H1 (cell line): Measurements from ENCODE around the gene RB1. TPM values are rescaled to one million over a fixed set of nuclear protein-coding genes. Genes with fewer than 3 reads are reported as not detected.

ENCODE experiments used
- CTCF ChIA-PET: fragments of 300-600 bp; sonication (Branson Sonifier 250); formaldehyde crosslinking; loops from one replicate; lab custom pipeline; 2021; ENCODE audit not compliant: partially characterized antibody; lab: Charles Lee
- POLR2A ChIA-PET: fragments of 300-600 bp; sonication (Branson Sonifier 250); formaldehyde crosslinking; loops from one replicate; lab custom pipeline; 2021; ENCODE audit warnings: inconsistent platforms; ENCODE audit not compliant: partially characterized antibody; lab: Charles Lee
- DNase-seq, 2 experiments: peaks; one replicate each; pipeline versions ENCODE4 v3.0.0 to v3.0.0-alpha.2; 2010 to 2022; ENCODE audit warnings: low spot score in 2 of 2, low read depth in 1 of 2, mixed read lengths in 1 of 2
- FAIRE-seq: peaks from 2 replicates; lab custom pipeline; 2011; peaks lifted over from hg19 to GRCh38; lab: Jason Lieb, UNC
- H2AFZ ChIP-seq: 2 replicates; pipeline ENCODE4 v1.8.1; 2012; ENCODE audit warnings: low read length, inconsistent platforms
- H2AK5ac ChIP-seq: 2 replicates; pipeline ENCODE4 v1.6.1; 2013; ENCODE audit warnings: low read depth, low read length
- H2BK120ac ChIP-seq: replicated peaks from 2 replicates; pipeline ENCODE3; 2013; ENCODE audit warnings: low read depth, low read length, inconsistent platforms
- H2BK12ac ChIP-seq: 2 replicates; pipeline ENCODE4 v1.6.1; 2013; ENCODE audit warnings: low read depth, low read length
- H2BK15ac ChIP-seq: 2 replicates; pipeline ENCODE4 v1.6.1; 2013; ENCODE audit warnings: low read length
- H2BK20ac ChIP-seq: 2 replicates; pipeline ENCODE4 v1.6.1; 2013; ENCODE audit warnings: low read length
- H2BK5ac ChIP-seq: 2 replicates; pipeline ENCODE4 v1.6.1; 2013; ENCODE audit warnings: low read depth, low read length
- H3K14ac ChIP-seq: 2 replicates; pipeline ENCODE4 v1.6.1; 2013; ENCODE audit warnings: inconsistent platforms; ENCODE audit not compliant: insufficient read length
- H3K18ac ChIP-seq: 2 replicates; pipeline ENCODE4 v1.6.1; 2013; ENCODE audit warnings: low read length; ENCODE audit errors: extremely low read depth
- H3K23ac ChIP-seq: 2 replicates; pipeline ENCODE4 v1.6.1; 2013; ENCODE audit warnings: inconsistent platforms; ENCODE audit not compliant: insufficient read length
- H3K23me2 ChIP-seq: 2 replicates; pipeline ENCODE4 v1.6.1; 2013; ENCODE audit warnings: low read depth, low read length
- H3K27ac ChIP-seq: 2 replicates; pipeline ENCODE4 v1.6.1; 2011; ENCODE audit warnings: low read depth, low read length, inconsistent platforms
- H3K27me3 ChIP-seq, 4 experiments: replicated peaks in 1 of 4; 1 replicate in 1 of 4; 2 replicates in 3 of 4; pipeline versions ENCODE4 v1.6.1 to v1.8.1; 2011 to 2013; ENCODE audit warnings: low read length in 3 of 4, mild to moderate bottlenecking in 3 of 4, inconsistent platforms in 2 of 4, mixed read lengths in 2 of 4, moderate library complexity in 1 of 4; ENCODE audit not compliant: control insufficient read depth in 3 of 4, insufficient read depth in 3 of 4; ENCODE audit errors: extremely low read depth in 1 of 4
- H3K36me3 ChIP-seq, 4 experiments: 2 replicates each; pipeline versions ENCODE4 v1.6.1 to v1.8.1; 2011 to 2013; ENCODE audit warnings: mild to moderate bottlenecking in 4 of 4, low read length in 3 of 4, moderate library complexity in 2 of 4, control low read depth in 1 of 4, inconsistent platforms in 1 of 4; ENCODE audit not compliant: insufficient read depth in 4 of 4, control insufficient read depth in 2 of 4
- H3K4ac ChIP-seq: replicated peaks from 2 replicates; pipeline ENCODE3; 2013; ENCODE audit warnings: low read length, low read depth, mixed read lengths, inconsistent platforms; ENCODE audit not compliant: insufficient read length
- H3K4me1 ChIP-seq, 4 experiments: replicated peaks in 1 of 4; 1 replicate in 1 of 4; 2 replicates in 3 of 4; pipeline versions ENCODE4 v1.6.1 to v1.8.1; 2011 to 2013; ENCODE audit warnings: low read length in 3 of 4, inconsistent platforms in 2 of 4, mixed read lengths in 1 of 4; ENCODE audit not compliant: insufficient read depth in 4 of 4, control insufficient read depth in 3 of 4
- H3K4me2 ChIP-seq, 2 experiments: 2 replicates each; pipeline versions ENCODE4 v1.6.1 to v1.8.1; 2011 to 2013; ENCODE audit warnings: low read depth in 2 of 2, low read length in 2 of 2, control low read depth in 1 of 2, inconsistent platforms in 1 of 2, mild to moderate bottlenecking in 1 of 2; ENCODE audit not compliant: insufficient read depth in 1 of 2
- H3K4me3 ChIP-seq, 4 experiments: fragments of 200-600, 300-600 bp in 1 of 4; sonication (generic), shearing (Covaris generic), sonication (Bioruptor Twin) in 1 of 4; 2 replicates each; pipeline versions ENCODE4 v1.5.1 to v1.8.1; 2011 to 2016; ENCODE audit warnings: low read length in 4 of 4, low read depth in 3 of 4, control low read depth in 2 of 4, inconsistent platforms in 2 of 4, mild to moderate bottlenecking in 2 of 4, mixed read lengths in 1 of 4, moderate library complexity in 1 of 4; ENCODE audit not compliant: insufficient read depth in 2 of 4; ENCODE audit errors: extremely low read depth in 1 of 4
- H3K56ac ChIP-seq: replicated peaks from 2 replicates; pipeline ENCODE3; 2013; ENCODE audit warnings: low read depth, mild to moderate bottlenecking, mixed read lengths, low read length, inconsistent platforms; ENCODE audit not compliant: insufficient read length
- H3K79me1 ChIP-seq: 2 replicates; pipeline ENCODE4 v1.6.1; 2013; ENCODE audit warnings: low read depth, low read length, control low read depth
- H3K79me2 ChIP-seq, 2 experiments: 2 replicates each; pipeline versions ENCODE4 v1.6.1 to v1.8.1; 2012 to 2013; ENCODE audit warnings: low read length in 2 of 2, mild to moderate bottlenecking in 2 of 2, inconsistent platforms in 1 of 2; ENCODE audit not compliant: insufficient read depth in 2 of 2, control insufficient read depth in 1 of 2
- H3K9ac ChIP-seq, 4 experiments: replicated peaks in 1 of 4; 1 replicate in 1 of 4; 2 replicates in 3 of 4; pipeline versions ENCODE4 v1.6.1 to v1.8.1; 2011 to 2013; ENCODE audit warnings: low read depth in 3 of 4, low read length in 3 of 4, control low read depth in 2 of 4, mild to moderate bottlenecking in 2 of 4, moderate library complexity in 2 of 4, inconsistent platforms in 1 of 4; ENCODE audit errors: extremely low read depth in 1 of 4
- H3K9me3 ChIP-seq, 2 experiments: 2 replicates each; pipeline versions ENCODE4 v1.6.1 to v1.8.1; 2012 to 2013; ENCODE audit warnings: mild to moderate bottlenecking in 2 of 2, moderate library complexity in 2 of 2, control low read depth in 1 of 2, inconsistent platforms in 1 of 2, low read depth in 1 of 2, low read length in 1 of 2, mixed read lengths in 1 of 2; ENCODE audit not compliant: insufficient read depth in 2 of 2
- H4K20me1 ChIP-seq, 2 experiments: replicated peaks in 1 of 2; 2 replicates each; pipeline versions ENCODE3 to v1.8.1; 2011 to 2013; ENCODE audit warnings: inconsistent platforms in 2 of 2, low read length in 2 of 2, mild to moderate bottlenecking in 1 of 2; ENCODE audit not compliant: insufficient read depth in 2 of 2, control insufficient read depth in 1 of 2
- H4K5ac ChIP-seq: 2 replicates; pipeline ENCODE4 v1.6.1; 2013; ENCODE audit warnings: low read length, low read depth, mixed read lengths, inconsistent platforms; ENCODE audit not compliant: insufficient read length
- H4K8ac ChIP-seq: 2 replicates; pipeline ENCODE4 v1.8.0; 2013; ENCODE audit warnings: mild to moderate bottlenecking, moderate library complexity, low read length, inconsistent platforms; ENCODE audit not compliant: insufficient read depth; ENCODE audit errors: extremely low read depth
- H4K91ac ChIP-seq: replicated peaks from 2 replicates; pipeline ENCODE3; 2013; ENCODE audit warnings: low read length, mixed read lengths, inconsistent platforms; ENCODE audit not compliant: insufficient read length
- BCL11A ChIP-seq, 2 experiments: IDR thresholded peaks; one replicate each; pipeline ENCODE4 v1.6.1; 2011; ENCODE audit warnings: low read depth in 2 of 2, low read length in 2 of 2, mild to moderate bottlenecking in 2 of 2
- BRCA1 ChIP-seq: IDR thresholded peaks from 2 replicates; pipeline ENCODE4 v1.6.1; 2012; ENCODE audit warnings: low read depth, low read length, improper control_type of control experiment
- CHD2 ChIP-seq: IDR thresholded peaks from 2 replicates; pipeline ENCODE4 v1.6.1; 2012; ENCODE audit warnings: low read length, improper control_type of control experiment
- EZH2 ChIP-seq: fragments of 200-600 bp; sonication (generic); IDR thresholded peaks from 2 replicates; pipeline ENCODE4 v1.7.1; 2012; ENCODE audit warnings: low read depth, mild to moderate bottlenecking, moderate library complexity, low read length, inconsistent platforms; ENCODE audit not compliant: severe bottlenecking
- JUND ChIP-seq: IDR thresholded peaks from 2 replicates; pipeline ENCODE4 v1.6.1; 2011; ENCODE audit warnings: mild to moderate bottlenecking, improper control_type of control experiment, low read length
- KDM1A ChIP-seq: fragments of 200-600, 300-600 bp; sonication (generic); IDR thresholded peaks from 2 replicates; pipeline ENCODE4 v1.7.1; 2016; ENCODE audit warnings: mild to moderate bottlenecking, low read length, borderline replicate concordance
- KDM4A ChIP-seq: IDR thresholded peaks from one replicate; pipeline ENCODE4 v1.7.1; 2012; ENCODE audit warnings: low read depth, mild to moderate bottlenecking, moderate library complexity, low read length, inconsistent platforms; ENCODE audit not compliant: severe bottlenecking
- NANOG ChIP-seq: IDR thresholded peaks from 2 replicates; pipeline ENCODE4 v1.6.1; 2011; ENCODE audit warnings: low read length, low read depth, mild to moderate bottlenecking, inconsistent platforms; ENCODE audit not compliant: insufficient read depth, poor library complexity, severe bottlenecking
- PHF8 ChIP-seq: fragments of 200-600 bp; sonication (generic); conservative IDR thresholded peaks from 2 replicates; pipeline ENCODE4 v1.7.1; 2012; ENCODE audit warnings: low read depth, mild to moderate bottlenecking, inconsistent platforms, low read length, moderate library complexity
- POU5F1 ChIP-seq: IDR thresholded peaks from 2 replicates; pipeline ENCODE4 v1.6.1; 2011; ENCODE audit warnings: low read depth, mild to moderate bottlenecking, low read length, moderate library complexity
- RNF2 ChIP-seq: fragments of 200-900, 300-1000 bp; sonication (generic); IDR thresholded peaks from 2 replicates; pipeline ENCODE4 v1.7.1; 2016; ENCODE audit warnings: borderline replicate concordance, low read depth, mild to moderate bottlenecking, antibody characterized with exemption, low read length; ENCODE audit not compliant: poor library complexity, severe bottlenecking; ENCODE audit errors: missing control alignments
- RXRA ChIP-seq: IDR thresholded peaks from 2 replicates; pipeline ENCODE4 v1.6.1; 2011; ENCODE audit warnings: low read depth, mild to moderate bottlenecking, low read length, moderate library complexity; ENCODE audit not compliant: insufficient read depth
- SIRT6 ChIP-seq: IDR thresholded peaks from one replicate; pipeline ENCODE4 v1.7.1; 2012; ENCODE audit warnings: low read length, inconsistent platforms
- SP4 ChIP-seq: IDR thresholded peaks from 2 replicates; pipeline ENCODE4 v1.6.1; 2012; ENCODE audit warnings: low read length, inconsistent platforms
- WGBS, 2 experiments: shearing (Covaris generic) in 1 of 2; methylation state at CpG; one replicate each; pipeline versions ENCODE4 v1.1.6 to v1.1.7; 2013 to 2015; ENCODE audit warnings: low lambda C conversion rate in 2 of 2, mixed read lengths in 2 of 2, inconsistent platforms in 1 of 2, low coverage in 1 of 2, missing lambda C conversion rate in 1 of 2; ENCODE audit not compliant: insufficient replicate concordance in 2 of 2, insufficient coverage in 1 of 2, insufficient read length in 1 of 2; ENCODE audit errors: extremely low coverage in 1 of 2, missing lambda C conversion rate in 1 of 2; 5-methylcytosine and 5-hydroxymethylcytosine counted together
- polyA plus RNA-seq, 7 experiments: library from polyadenylated mRNA; depleted of rRNA in 3 of 7; stranded (reverse) in 5 of 7; unstranded in 2 of 7; fragments of >200 nt in 5 of 7; fragments of 200-250 nt in 2 of 7; gene quantifications; 1 replicate in 5 of 7; 2 replicates in 1 of 7; 4 replicates in 1 of 7; pipeline versions ENCODE4 v1.2.1 to v1.2.3, GENCODE V29; 2011 to 2013; ENCODE audit warnings: missing spikeins in 2 of 7, mixed read lengths in 2 of 7
- total RNA-seq: library from RNA; stranded (reverse); fragmentation: NEBNext Ultra II Directional; extraction: Animal tissue kit (Norgen Biotek cat#: 25700); gene quantifications from 2 replicates; pipeline ENCODE4 v1.2.1, GENCODE V29; 2021

The RB1 gene
- total and polyA plus RNA-seq, 2 of the 8 experiments (the other 6 are each of a cell fraction or from before 2014, with no cell fraction given) = 4.1 to 17.5 TPM

DNA sequence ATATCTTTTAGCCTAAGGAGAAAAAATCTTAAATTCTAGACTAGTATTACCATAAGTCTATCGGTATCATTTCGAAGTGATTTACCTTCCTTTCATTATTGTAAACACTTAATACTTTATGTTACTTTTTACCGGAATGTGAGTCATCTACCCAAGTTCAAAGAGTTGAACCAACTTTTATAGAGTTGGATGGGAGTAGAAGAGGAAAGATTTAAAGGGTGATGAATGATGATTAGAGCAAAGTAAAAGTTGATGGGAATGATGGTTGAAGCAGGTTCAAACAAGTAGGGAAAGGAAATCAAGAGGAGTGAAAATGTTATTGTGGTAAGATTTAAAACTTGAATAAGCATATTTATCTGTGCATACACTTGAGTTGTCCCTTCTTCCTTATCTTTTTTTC is 120.7 kb downstream of the RB1 start:
- Histone ChIP-seq H4K20me1 (no peaks in the 10 kb centered on the region), H2BK12ac (no peak overlapping the region), H2BK5ac (no peak overlapping the region), H4K5ac (no peak overlapping the region), H3K27me3 (no peaks in the 10 kb centered on the region), H2AK5ac (no peak overlapping the region), H3K23ac (no peak overlapping the region), H3K9me3 (no peaks in the 10 kb centered on the region), H2BK20ac (no peak overlapping the region), H4K8ac (no peak overlapping the region), H3K4me1 (no peaks in the 10 kb centered on the region), H3K27ac (no peak overlapping the region), H2BK15ac (no peak overlapping the region), H3K18ac (no peak overlapping the region), H3K4me2 (no peak overlapping the region), H3K4me3 (no peak overlapping the region), H3K9ac (no peak overlapping the region), H3K36me3 (no peaks in the 10 kb centered on the region), H3K4ac (no peak overlapping the region), H3K79me2 (no peaks in the 10 kb centered on the region), H2BK120ac (no peak overlapping the region), H3K14ac (no peak overlapping the region), H4K91ac (no peak overlapping the region), H3K79me1 (no peaks in the 10 kb centered on the region), H3K56ac (no peak overlapping the region), H3K23me2 (no peaks in the 10 kb centered on the region), H2AFZ (no peak overlapping the region)
- no peak for FAIRE-seq
- CTCF ChIA-PET = no interaction called here
- no peak for DNase-seq
- POLR2A ChIA-PET = no interaction called here
- WGBS, 2 experiments = 95% methylated on average over 3 of the region's 3 CpGs; no CpG with 5 or more reads in 1 of the 2 experiments
- TF ChIP-seq BCL11A (IDR thresholded peaks at IDR 0.05; ENCODE audit: low read depth in 2 of 2, low read length in 2 of 2) (no peak), KDM4A (no peak), SP4 (no peak), SIRT6 (no peak), RNF2 (no peak), POU5F1 (no peak), RXRA (no peak), KDM1A (no peak), EZH2 (no peak), NANOG (no peak), CHD2 (no peak), JUND (no peak), BRCA1 (no peak), PHF8 (no peak)
